ENCODE results near the gene ZFP92.

GRCh38 chrX:153447581-153447960 lies 36.3 kb downstream of the ZFP92 start:
- TF ChIP-seq CTCF (IDR thresholded peaks at IDR 0.05; ENCODE audit: extremely low read depth in 1 of 2, insufficient read depth in 1 of 2, low read depth in 1 of 2, low read length in 2 of 2): no peak
- TF ChIP-seq POLR2A (IDR thresholded peaks at IDR 0.05; ENCODE audit: low read depth, low read length): no peak
- TF ChIP-seq JUN (IDR thresholded peaks at IDR 0.05; ENCODE audit: borderline replicate concordance, insufficient read depth, insufficient read length, low read depth): no peak

All from endothelial cell of umbilical vein (primary cell).